Urinary bladder (tissue), 2 donors: ENCODE measurements around the gene MLF2. TPM values are rescaled to one million over a fixed set of nuclear protein-coding genes. Genes with fewer than 3 reads are reported as not detected.

Experiments
- polyA plus RNA-seq: library from polyadenylated mRNA; stranded (reverse); fragments of 200-250 nt; gene quantifications from one replicate; pipeline ENCODE4 v1.2.3, GENCODE V29; 2013
- small RNA-seq: library from RNA; depleted of rRNA; stranded (forward); fragments of <200 nt; gene quantifications from one replicate; pipeline ENCODE3, GENCODE V24; 2014
- total RNA-seq: library from RNA; depleted of rRNA; stranded (reverse); fragments of >200 nt; gene quantifications from one replicate; pipeline ENCODE4 v1.2.3, GENCODE V29; 2014
- donor health status: healthy.

The MLF2 gene
- total and polyA plus RNA-seq, 2 donors: 51.0 to 240 TPM

Small RNA genes within 50 kb of the gene (small RNA-seq; reads per million reads assigned to genes)
- not detected for gene RNU6-781P

Other genes with a start within 250 kb of the MLF2 start
- gene GAPDH, start 218.6 kb downstream of the MLF2 start, total RNA-seq: 1,141 TPM
- gene GAPDH, start 218.6 kb downstream of the MLF2 start, polyA plus RNA-seq: 3,231 TPM
- gene IFFO1, start 197.1 kb downstream of the MLF2 start, total RNA-seq: 9.7 TPM
- 31.4 TPM for gene IFFO1, start 197.1 kb downstream of the MLF2 start, polyA plus RNA-seq
- gene NOP2, start 184.8 kb downstream of the MLF2 start, total RNA-seq: 9.0 TPM
- 18.7 TPM for gene NOP2, start 184.8 kb downstream of the MLF2 start, polyA plus RNA-seq
- 142 TPM for gene CHD4, start 145.8 kb downstream of the MLF2 start, total RNA-seq
- gene CHD4, start 145.8 kb downstream of the MLF2 start, polyA plus RNA-seq: 135 TPM
- 1.7 TPM for gene LPAR5, start 117.2 kb downstream of the MLF2 start, total RNA-seq
- 2.2 TPM for gene LPAR5, start 117.2 kb downstream of the MLF2 start, polyA plus RNA-seq
- gene ACRBP, start 105.7 kb downstream of the MLF2 start, total RNA-seq: 1.1 TPM
- gene ACRBP, start 105.7 kb downstream of the MLF2 start, polyA plus RNA-seq: 1.0 TPM
- 66.2 TPM for gene ING4, start 90.0 kb downstream of the MLF2 start, total RNA-seq
- gene ING4, start 90.0 kb downstream of the MLF2 start, polyA plus RNA-seq: 66.4 TPM
- gene ZNF384, start 63.8 kb downstream of the MLF2 start, total RNA-seq: 19.9 TPM
- gene ZNF384, start 63.8 kb downstream of the MLF2 start, polyA plus RNA-seq: 49.0 TPM
- 1.1 TPM for gene PIANP, start 52.3 kb downstream of the MLF2 start, total RNA-seq
- gene PIANP, start 52.3 kb downstream of the MLF2 start, polyA plus RNA-seq: 11.4 TPM
- 35.6 TPM for gene COPS7A, start 29.1 kb downstream of the MLF2 start, total RNA-seq
- gene COPS7A, start 29.1 kb downstream of the MLF2 start, polyA plus RNA-seq: 88.2 TPM
- gene PTMS, start 13.2 kb upstream of the MLF2 start, total RNA-seq: 62.4 TPM
- 619 TPM for gene PTMS, start 13.2 kb upstream of the MLF2 start, polyA plus RNA-seq
- gene LAG3, start 19.4 kb upstream of the MLF2 start, total RNA-seq: 0.21 TPM
- gene LAG3, start 19.4 kb upstream of the MLF2 start, polyA plus RNA-seq: 1.6 TPM
- gene CD4, start 36.4 kb upstream of the MLF2 start, total RNA-seq: 11.5 TPM
- 21.5 TPM for gene CD4, start 36.4 kb upstream of the MLF2 start, polyA plus RNA-seq
- gene GPR162, start 68.7 kb upstream of the MLF2 start, total RNA-seq: 6.4 TPM
- 18.4 TPM for gene GPR162, start 68.7 kb upstream of the MLF2 start, polyA plus RNA-seq
- gene P3H3, start 75.3 kb upstream of the MLF2 start, total RNA-seq: 40.1 TPM
- gene P3H3, start 75.3 kb upstream of the MLF2 start, polyA plus RNA-seq: 46.3 TPM
- 2.5 TPM for gene GNB3, start 87.8 kb upstream of the MLF2 start, total RNA-seq
- 4.6 TPM for gene GNB3, start 87.8 kb upstream of the MLF2 start, polyA plus RNA-seq
- 12.3 TPM for gene CDCA3, start 98.1 kb upstream of the MLF2 start, total RNA-seq
- 1.0 TPM for gene CDCA3, start 98.1 kb upstream of the MLF2 start, polyA plus RNA-seq
- 29.0 TPM for gene USP5, start 99.0 kb upstream of the MLF2 start, total RNA-seq
- 60.1 TPM for gene USP5, start 99.0 kb upstream of the MLF2 start, polyA plus RNA-seq
- 331 TPM for gene TPI1, start 114.4 kb upstream of the MLF2 start, total RNA-seq
- gene TPI1, start 114.4 kb upstream of the MLF2 start, polyA plus RNA-seq: 708 TPM
- gene SPSB2, start 120.2 kb upstream of the MLF2 start, total RNA-seq: 3.2 TPM
- gene SPSB2, start 120.2 kb upstream of the MLF2 start, polyA plus RNA-seq: 12.3 TPM
- 9.2 TPM for gene LRRC23, start 151.7 kb upstream of the MLF2 start, total RNA-seq
- 9.4 TPM for gene LRRC23, start 151.7 kb upstream of the MLF2 start, polyA plus RNA-seq
- 9.7 TPM for gene ENO2, start 161.4 kb upstream of the MLF2 start, total RNA-seq
- 68.4 TPM for gene ENO2, start 161.4 kb upstream of the MLF2 start, polyA plus RNA-seq
- 18.2 TPM for gene ATN1, start 174.8 kb upstream of the MLF2 start, total RNA-seq
- gene ATN1, start 174.8 kb upstream of the MLF2 start, polyA plus RNA-seq: 151 TPM
- gene RNU7-1, start 190.7 kb upstream of the MLF2 start, total RNA-seq: not detected
- not detected for gene RNU7-1, start 190.7 kb upstream of the MLF2 start, polyA plus RNA-seq
- 182 TPM for gene C12orf57, start 190.9 kb upstream of the MLF2 start, total RNA-seq
- 566 TPM for gene C12orf57, start 190.9 kb upstream of the MLF2 start, polyA plus RNA-seq
- 6.1 TPM for gene PTPN6, start 198.2 kb upstream of the MLF2 start, total RNA-seq
- 17.2 TPM for gene PTPN6, start 198.2 kb upstream of the MLF2 start, polyA plus RNA-seq
- gene PHB2, start 217.5 kb upstream of the MLF2 start, total RNA-seq: 94.9 TPM
- 192 TPM for gene PHB2, start 217.5 kb upstream of the MLF2 start, polyA plus RNA-seq
- 25.4 TPM for gene EMG1, start 217.8 kb upstream of the MLF2 start, total RNA-seq
- 25.9 TPM for gene EMG1, start 217.8 kb upstream of the MLF2 start, polyA plus RNA-seq